GM19023 (cell line): ENCODE measurements around the gene BAIAP2L2.
"Not testable (repeated sequence)": the region's sequence is repeated elsewhere in the genome, so short reads cannot be mapped to it uniquely, and the experiment has no call there.

Experiments
- ATAC-seq: cut with Tn5 transposase; IDR thresholded peaks from one replicate; pipeline ENCODE4 v1.9.1; 2021; ENCODE audit warnings: mild to moderate bottlenecking, moderate library complexity; ENCODE audit not compliant: unreplicated experiment

The BAIAP2L2 gene

GRCh38 chr22:38129021-38129420 is 18.5 kb upstream of the BAIAP2L2 start:
- ATAC-seq: no peak

GRCh38 chr22:38127869-38128268 is 17.4 kb upstream of the BAIAP2L2 start:
- no peak for ATAC-seq

GRCh38 chr22:38126928-38127668 is 16.6 kb upstream of the BAIAP2L2 start:
- ATAC-seq: no peak

GRCh38 chr22:38125751-38126201 is 15.3 kb upstream of the BAIAP2L2 start:
- ATAC-seq: no peak

GRCh38 chr22:38125038-38125610 is 14.6 kb upstream of the BAIAP2L2 start:
- no peak for ATAC-seq

GRCh38 chr22:38124236-38124974 is 13.9 kb upstream of the BAIAP2L2 start:
- no peak for ATAC-seq

GRCh38 chr22:38122616-38123015 is 12.1 kb upstream of the BAIAP2L2 start:
- ATAC-seq: no peak

- ATAC-seq: no peak
Observed at GRCh38 chr22:38120359-38121110, 10.1 kb upstream of the BAIAP2L2 start.

GRCh38 chr22:38118747-38119146 is 8.3 kb upstream of the BAIAP2L2 start:
- ATAC-seq: not testable (repeated sequence)

- no peak for ATAC-seq
Observed at GRCh38 chr22:38118182-38118581, 7.7 kb upstream of the BAIAP2L2 start.

- not testable (repeated sequence) for ATAC-seq
Observed at GRCh38 chr22:38117556-38117955, 7.1 kb upstream of the BAIAP2L2 start.

- no peak for ATAC-seq
Observed at GRCh38 chr22:38115423-38116205, 5.1 kb upstream of the BAIAP2L2 start.

GRCh38 chr22:38114484-38115398 is 4.3 kb upstream of the BAIAP2L2 start:
- ATAC-seq: no peak

- no peak for ATAC-seq
Observed at GRCh38 chr22:38112381-38112780, 1.9 kb upstream of the BAIAP2L2 start.

GRCh38 chr22:38111925-38112355 is 1.5 kb upstream of the BAIAP2L2 start:
- no peak for ATAC-seq

- no peak for ATAC-seq
Observed at GRCh38 chr22:38110863-38111852, 674 bp upstream of the BAIAP2L2 start.

GRCh38 chr22:38109371-38110001 is 998 bp downstream of the BAIAP2L2 start:
- ATAC-seq: no peak
